Measurements from ENCODE around the gene RRAGD.

DNA sequence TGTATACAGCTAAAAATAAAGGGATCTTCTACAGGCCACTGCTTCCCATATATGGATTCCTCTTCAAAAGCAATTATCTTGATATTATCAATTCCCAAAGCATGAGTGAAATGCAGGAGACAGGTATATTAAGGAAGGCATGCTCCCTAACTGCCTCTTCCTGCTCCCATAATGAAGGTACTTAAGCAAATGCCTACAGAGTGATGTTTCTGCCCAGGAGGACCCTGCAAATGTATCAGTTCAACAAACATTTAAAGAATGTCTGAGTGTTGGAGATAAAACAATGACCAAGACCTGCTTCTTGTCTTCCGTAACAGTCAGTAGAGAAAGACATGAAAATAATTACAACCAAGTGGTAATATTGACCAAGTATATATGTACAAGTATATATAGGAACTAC lies 63.7 kb downstream of the RRAGD start:
- TF ChIP-seq, protein P1, sequence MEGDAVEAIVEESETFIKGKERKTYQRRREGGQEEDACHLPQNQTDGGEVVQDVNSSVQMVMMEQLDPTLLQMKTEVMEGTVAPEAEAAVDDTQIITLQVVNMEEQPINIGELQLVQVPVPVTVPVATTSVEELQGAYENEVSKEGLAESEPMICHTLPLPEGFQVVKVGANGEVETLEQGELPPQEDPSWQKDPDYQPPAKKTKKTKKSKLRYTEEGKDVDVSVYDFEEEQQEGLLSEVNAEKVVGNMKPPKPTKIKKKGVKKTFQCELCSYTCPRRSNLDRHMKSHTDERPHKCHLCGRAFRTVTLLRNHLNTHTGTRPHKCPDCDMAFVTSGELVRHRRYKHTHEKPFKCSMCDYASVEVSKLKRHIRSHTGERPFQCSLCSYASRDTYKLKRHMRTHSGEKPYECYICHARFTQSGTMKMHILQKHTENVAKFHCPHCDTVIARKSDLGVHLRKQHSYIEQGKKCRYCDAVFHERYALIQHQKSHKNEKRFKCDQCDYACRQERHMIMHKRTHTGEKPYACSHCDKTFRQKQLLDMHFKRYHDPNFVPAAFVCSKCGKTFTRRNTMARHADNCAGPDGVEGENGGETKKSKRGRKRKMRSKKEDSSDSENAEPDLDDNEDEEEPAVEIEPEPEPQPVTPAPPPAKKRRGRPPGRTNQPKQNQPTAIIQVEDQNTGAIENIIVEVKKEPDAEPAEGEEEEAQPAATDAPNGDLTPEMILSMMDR (IDR thresholded peaks at IDR 0.05): no peak
- TF ChIP-seq POLR2A (IDR thresholded peaks at IDR 0.05) (no peak), POLR2AphosphoS5 (IDR thresholded peaks at IDR 0.05) (no peak), EP300 (IDR thresholded peaks at IDR 0.05) (no peak)
